GM12878 (cell line): ENCODE data around the gene ANKRD16.

Experiments used
- ATF7 ChIP-seq: fragments of 450-650 bp; IDR thresholded peaks from 2 replicates; pipeline ENCODE4 v1.6.1; 2016; ENCODE audit warnings: low read depth, mild to moderate bottlenecking
- BMI1 ChIP-seq: fragments of 450-650 bp; IDR thresholded peaks from 2 replicates; pipeline ENCODE4 v1.6.1; 2016; ENCODE audit warnings: mild to moderate bottlenecking, moderate library complexity, borderline replicate concordance
- CTCF ChIP-seq, 3 experiments: IDR thresholded peaks in 2 of 3; conservative IDR thresholded peaks in 1 of 3; 2 replicates each; pipeline ENCODE4 v1.5.1; 2011; ENCODE audit warnings: low read depth in 3 of 3, low read length in 3 of 3, mild to moderate bottlenecking in 3 of 3, control low read depth in 2 of 3, moderate library complexity in 2 of 3, inconsistent platforms in 1 of 3, mixed read lengths in 1 of 3; ENCODE audit not compliant: control insufficient read depth in 2 of 3, insufficient read depth in 1 of 3; ENCODE audit errors: extremely low read depth in 1 of 3
- E4F1 ChIP-seq: fragments of 450-650 bp; IDR thresholded peaks from 2 replicates; pipeline ENCODE4 v1.6.1; 2018; ENCODE audit warnings: borderline replicate concordance, mild to moderate bottlenecking; ENCODE audit not compliant: partially characterized antibody
- EP300 ChIP-seq, 2 experiments: fragments of 150-350 bp in 1 of 2; IDR thresholded peaks; 2 replicates each; pipeline ENCODE4 v1.6.1; 2011 to 2012; ENCODE audit warnings: low read depth in 2 of 2, low read length in 2 of 2, borderline replicate concordance in 1 of 2, improper control_type of control experiment in 1 of 2, inconsistent platforms in 1 of 2; ENCODE audit not compliant: control insufficient read depth in 1 of 2
- MEF2B ChIP-seq: fragments of 450-650 bp; IDR thresholded peaks from 2 replicates; pipeline ENCODE4 v1.6.1; 2018; ENCODE audit warnings: mild to moderate bottlenecking, moderate library complexity; ENCODE audit not compliant: partially characterized antibody, poor library complexity, severe bottlenecking
- POLR2A ChIP-seq: IDR thresholded peaks from 2 replicates; pipeline ENCODE4 v1.6.1; 2011; ENCODE audit warnings: low read depth, mild to moderate bottlenecking, low read length
- POLR2AphosphoS5 ChIP-seq: IDR thresholded peaks from 2 replicates; pipeline ENCODE4 v1.6.1; 2011; ENCODE audit warnings: mild to moderate bottlenecking, low read length, inconsistent platforms
- SUPT20H ChIP-seq: IDR thresholded peaks from 2 replicates; pipeline ENCODE4 v1.6.1; 2011; ENCODE audit warnings: low read depth, mild to moderate bottlenecking, low read length, moderate library complexity, borderline replicate concordance; ENCODE audit not compliant: control insufficient read depth

GRCh38 chr10:5888843-5889623 is 660 bp downstream of the ANKRD16 start:
- TF ChIP-seq POLR2AphosphoS5 (no peak; the same call in 1 of the 2 replicates), CTCF (IDR thresholded peaks at IDR 0.05 in 2 of 3, conservative IDR thresholded peaks at IDR 0.05 in 1 of 3; ENCODE audit: control insufficient read depth in 2 of 3, extremely low read depth in 1 of 3, insufficient read depth in 1 of 3, low read depth in 3 of 3, low read length in 3 of 3) (peak in 1 of 3 experiments; percentile 3; a peak in 1 of 6 replicates), SUPT20H (no peak), ATF7 (no peak), MEF2B (no peak), BMI1 (no peak), EP300 (IDR thresholded peaks at IDR 0.05; ENCODE audit: borderline replicate concordance in 1 of 2, control insufficient read depth in 1 of 2, low read depth in 2 of 2, low read length in 2 of 2) (no peak), E4F1 (no peak), POLR2A (peak; percentile 60; the same call in 1 of the 2 replicates)
